Measurements from ENCODE around the gene PTBP1.

PTBP1 gene

DNA sequence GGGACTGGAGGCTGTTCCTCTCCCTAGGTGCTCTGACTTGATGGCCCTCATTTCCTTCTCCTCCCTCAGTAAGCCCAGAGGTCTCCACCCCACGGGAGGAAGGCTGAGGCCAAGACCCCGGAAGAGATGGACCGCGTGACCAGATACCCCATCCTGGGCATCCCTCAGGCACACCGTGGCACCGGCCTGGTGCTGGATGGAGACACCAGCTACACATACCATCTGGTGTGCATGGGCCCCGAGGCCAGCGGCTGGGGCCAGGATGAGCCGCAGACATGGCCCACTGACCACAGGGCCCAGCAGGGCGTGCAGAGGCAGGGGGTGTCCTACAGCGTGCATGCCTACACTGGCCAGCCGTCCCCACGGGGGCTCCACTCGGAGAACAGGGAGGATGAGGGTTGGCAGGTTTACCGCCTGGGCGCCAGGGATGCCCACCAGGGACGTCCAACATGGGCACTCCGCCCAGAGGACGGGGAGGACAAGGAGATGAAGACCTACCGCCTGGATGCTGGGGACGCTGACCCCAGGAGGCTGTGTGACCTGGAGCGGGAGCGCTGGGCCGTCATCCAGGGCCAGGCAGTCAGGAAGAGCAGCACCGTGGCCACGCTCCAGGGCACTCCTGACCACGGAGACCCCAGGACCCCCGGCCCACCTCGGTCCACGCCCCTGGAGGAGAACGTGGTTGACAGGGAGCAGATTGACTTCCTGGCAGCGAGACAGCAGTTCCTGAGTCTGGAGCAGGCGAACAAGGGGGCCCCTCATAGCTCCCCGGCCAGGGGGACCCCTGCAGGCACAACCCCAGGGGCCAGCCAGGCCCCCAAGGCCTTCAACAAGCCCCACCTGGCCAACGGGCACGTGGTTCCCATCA is 40.2 kb upstream of the PTBP1 start:
- no peak overlapping the region for H3K27ac ChIP-seq (ENCODE audit: insufficient read depth, low read length, poor library complexity, severe bottlenecking)
- DNase-seq: no peak
- no peaks in the 10 kb centered on the region for H3K4me1 ChIP-seq (ENCODE audit: control insufficient read depth, insufficient read depth, low read length, poor library complexity, severe bottlenecking)
- no peak overlapping the region for H3K4me3 ChIP-seq (ENCODE audit: insufficient read depth, low read depth, low read length, poor library complexity, severe bottlenecking)
- no peaks in the 10 kb centered on the region for H3K27me3 ChIP-seq (replicated peaks; ENCODE audit: control insufficient read depth, insufficient read depth, low read length, poor library complexity, severe bottlenecking)
- H3K9me3 ChIP-seq (ENCODE audit: control insufficient read depth, low read length): no peaks in the 10 kb centered on the region
- H3K36me3 ChIP-seq (ENCODE audit: control insufficient read depth, insufficient read depth, low read length): no peaks in the 10 kb centered on the region

DNA sequence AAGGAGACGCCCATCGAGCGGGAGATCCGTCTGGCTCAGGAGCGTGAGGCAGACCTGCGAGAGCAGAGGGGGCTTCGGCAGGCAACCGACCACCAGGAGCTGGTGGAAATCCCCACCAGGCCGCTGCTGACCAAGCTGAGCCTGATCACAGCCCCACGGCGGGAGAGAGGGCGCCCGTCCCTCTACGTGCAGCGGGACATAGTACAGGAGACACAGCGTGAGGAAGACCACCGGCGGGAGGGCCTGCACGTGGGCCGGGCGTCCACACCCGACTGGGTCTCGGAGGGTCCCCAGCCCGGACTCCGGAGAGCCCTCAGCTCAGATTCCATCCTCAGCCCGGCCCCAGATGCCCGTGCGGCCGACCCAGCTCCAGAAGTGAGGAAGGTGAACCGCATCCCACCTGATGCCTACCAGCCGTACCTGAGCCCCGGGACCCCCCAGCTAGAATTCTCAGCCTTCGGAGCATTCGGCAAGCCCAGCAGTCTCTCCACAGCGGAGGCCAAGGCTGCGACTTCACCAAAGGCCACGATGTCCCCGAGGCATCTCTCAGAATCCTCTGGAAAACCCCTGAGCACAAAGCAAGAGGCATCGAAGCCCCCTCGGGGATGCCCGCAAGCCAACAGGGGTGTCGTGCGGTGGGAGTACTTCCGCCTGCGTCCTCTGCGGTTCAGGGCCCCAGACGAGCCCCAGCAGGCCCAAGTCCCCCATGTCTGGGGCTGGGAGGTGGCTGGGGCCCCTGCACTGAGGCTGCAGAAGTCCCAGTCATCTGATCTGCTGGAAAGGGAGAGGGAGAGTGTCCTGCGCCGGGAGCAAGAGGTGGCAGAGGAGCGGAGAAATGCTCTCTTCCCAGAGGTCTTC is 39.2 kb upstream of the PTBP1 start:
- Histone ChIP-seq H3K9me3 (ENCODE audit: control insufficient read depth, low read length) (no peaks in the 10 kb centered on the region), H3K36me3 (ENCODE audit: control insufficient read depth, insufficient read depth, low read length) (no peaks in the 10 kb centered on the region), H3K4me1 (ENCODE audit: control insufficient read depth, insufficient read depth, low read length, poor library complexity, severe bottlenecking) (no peaks in the 10 kb centered on the region), H3K4me3 (ENCODE audit: insufficient read depth, low read depth, low read length, poor library complexity, severe bottlenecking) (no peak overlapping the region), H3K27me3 (replicated peaks; ENCODE audit: control insufficient read depth, insufficient read depth, low read length, poor library complexity, severe bottlenecking) (no peaks in the 10 kb centered on the region), H3K27ac (ENCODE audit: insufficient read depth, low read length, poor library complexity, severe bottlenecking) (no peak overlapping the region)
- DNase-seq: no peak

DNA sequence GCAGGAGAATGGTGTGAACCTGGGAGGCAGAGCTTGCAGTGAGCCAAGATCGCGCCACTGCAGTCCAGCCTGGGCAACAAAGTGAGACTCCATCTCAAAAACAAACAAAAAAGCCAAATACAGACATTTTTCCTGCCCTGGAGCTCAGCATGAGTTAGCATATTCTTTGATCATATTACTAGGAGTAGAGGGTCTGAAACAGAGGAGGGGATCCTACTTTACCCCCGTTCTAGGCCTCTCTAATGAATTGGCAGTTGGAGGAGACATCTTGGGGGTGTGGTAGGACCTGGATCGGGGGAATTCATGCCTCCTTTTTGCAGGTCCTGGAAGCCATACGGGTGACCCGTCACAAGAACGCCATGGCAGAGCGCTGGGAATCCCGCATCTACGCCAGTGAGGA is 34.1 kb upstream of the PTBP1 start:
- no peak for DNase-seq
- H3K27ac ChIP-seq (ENCODE audit: insufficient read depth, low read length, poor library complexity, severe bottlenecking): no peak overlapping the region
- H3K4me1 ChIP-seq (ENCODE audit: control insufficient read depth, insufficient read depth, low read length, poor library complexity, severe bottlenecking): no peaks in the 10 kb centered on the region
- no peaks in the 10 kb centered on the region for H3K36me3 ChIP-seq (ENCODE audit: control insufficient read depth, insufficient read depth, low read length)
- no peaks in the 10 kb centered on the region for H3K27me3 ChIP-seq (replicated peaks; ENCODE audit: control insufficient read depth, insufficient read depth, low read length, poor library complexity, severe bottlenecking)
- no peaks in the 10 kb centered on the region for H3K9me3 ChIP-seq (ENCODE audit: control insufficient read depth, low read length)
- H3K4me3 ChIP-seq (ENCODE audit: insufficient read depth, low read depth, low read length, poor library complexity, severe bottlenecking): no peak overlapping the region

GRCh38 chr19:763869-764268 is 33.4 kb upstream of the PTBP1 start:
- H3K36me3 ChIP-seq (ENCODE audit: control insufficient read depth, insufficient read depth, low read length): no peaks in the 10 kb centered on the region
- no peaks in the 10 kb centered on the region for H3K9me3 ChIP-seq (ENCODE audit: control insufficient read depth, low read length)
- no peak for DNase-seq
- no peaks in the 10 kb centered on the region for H3K4me1 ChIP-seq (ENCODE audit: control insufficient read depth, insufficient read depth, low read length, poor library complexity, severe bottlenecking)
- no peaks in the 10 kb centered on the region for H3K27me3 ChIP-seq (replicated peaks; ENCODE audit: control insufficient read depth, insufficient read depth, low read length, poor library complexity, severe bottlenecking)
- no peak overlapping the region for H3K27ac ChIP-seq (ENCODE audit: insufficient read depth, low read length, poor library complexity, severe bottlenecking)
- no peak overlapping the region for H3K4me3 ChIP-seq (ENCODE audit: insufficient read depth, low read depth, low read length, poor library complexity, severe bottlenecking)

GRCh38 chr19:764301-764700 is 33.0 kb upstream of the PTBP1 start:
- Histone ChIP-seq H3K36me3 (ENCODE audit: control insufficient read depth, insufficient read depth, low read length) (no peaks in the 10 kb centered on the region), H3K27me3 (replicated peaks; ENCODE audit: control insufficient read depth, insufficient read depth, low read length, poor library complexity, severe bottlenecking) (no peaks in the 10 kb centered on the region), H3K9me3 (ENCODE audit: control insufficient read depth, low read length) (no peaks in the 10 kb centered on the region), H3K27ac (ENCODE audit: insufficient read depth, low read length, poor library complexity, severe bottlenecking) (no peak overlapping the region), H3K4me3 (ENCODE audit: insufficient read depth, low read depth, low read length, poor library complexity, severe bottlenecking) (no peak overlapping the region), H3K4me1 (ENCODE audit: control insufficient read depth, insufficient read depth, low read length, poor library complexity, severe bottlenecking) (no peaks in the 10 kb centered on the region)
- no peak for DNase-seq

DNA sequence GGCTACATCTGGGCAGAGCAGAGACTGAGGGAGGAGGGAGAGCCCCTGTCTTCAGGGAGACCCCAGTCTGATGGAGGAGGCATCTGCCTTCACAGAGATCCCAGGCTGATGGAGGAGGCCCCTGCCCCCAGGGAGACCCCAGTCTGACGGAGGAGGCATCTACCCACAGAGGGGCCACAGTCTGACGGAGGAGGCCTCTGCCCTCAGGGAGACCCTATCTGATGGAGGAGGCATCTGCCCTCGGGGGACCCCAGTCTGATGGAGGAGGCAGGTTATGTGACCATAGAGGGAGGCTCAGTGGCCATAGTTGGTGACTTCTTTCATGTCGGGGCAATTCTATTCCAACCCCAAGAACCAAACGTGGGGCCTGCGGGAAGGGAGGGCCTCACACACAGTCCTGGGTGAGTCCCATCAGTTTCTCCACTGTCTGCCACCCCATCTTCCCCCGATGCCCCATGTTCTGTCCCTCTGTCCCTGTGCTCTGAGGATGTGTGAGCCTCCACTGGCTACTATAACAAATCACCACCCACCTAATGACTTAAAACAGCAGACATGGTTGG is 32.0 kb upstream of the PTBP1 start:
- no peak overlapping the region for H3K4me3 ChIP-seq (ENCODE audit: insufficient read depth, low read depth, low read length, poor library complexity, severe bottlenecking)

GRCh38 chr19:768424-768823 is 28.8 kb upstream of the PTBP1 start:
- Histone ChIP-seq H3K9me3 (ENCODE audit: control insufficient read depth, low read length) (no peaks in the 10 kb centered on the region), H3K27me3 (replicated peaks; ENCODE audit: control insufficient read depth, insufficient read depth, low read length, poor library complexity, severe bottlenecking) (no peaks in the 10 kb centered on the region), H3K27ac (ENCODE audit: insufficient read depth, low read length, poor library complexity, severe bottlenecking) (no peak overlapping the region), H3K36me3 (ENCODE audit: control insufficient read depth, insufficient read depth, low read length) (no peaks in the 10 kb centered on the region), H3K4me1 (ENCODE audit: control insufficient read depth, insufficient read depth, low read length, poor library complexity, severe bottlenecking) (no peaks in the 10 kb centered on the region), H3K4me3 (ENCODE audit: insufficient read depth, low read depth, low read length, poor library complexity, severe bottlenecking) (no peak overlapping the region)
- no peak for DNase-seq

More for the DNA sequence above, 32.0 kb upstream of the PTBP1 start:
- Histone ChIP-seq H3K27ac (ENCODE audit: insufficient read depth, low read length, poor library complexity, severe bottlenecking) (no peak overlapping the region), H3K9me3 (ENCODE audit: control insufficient read depth, low read length) (no peaks in the 10 kb centered on the region), H3K4me1 (ENCODE audit: control insufficient read depth, insufficient read depth, low read length, poor library complexity, severe bottlenecking) (no peaks in the 10 kb centered on the region), H3K27me3 (replicated peaks; ENCODE audit: control insufficient read depth, insufficient read depth, low read length, poor library complexity, severe bottlenecking) (no peaks in the 10 kb centered on the region), H3K36me3 (ENCODE audit: control insufficient read depth, insufficient read depth, low read length) (no peaks in the 10 kb centered on the region)
- no peak for DNase-seq

DNA sequence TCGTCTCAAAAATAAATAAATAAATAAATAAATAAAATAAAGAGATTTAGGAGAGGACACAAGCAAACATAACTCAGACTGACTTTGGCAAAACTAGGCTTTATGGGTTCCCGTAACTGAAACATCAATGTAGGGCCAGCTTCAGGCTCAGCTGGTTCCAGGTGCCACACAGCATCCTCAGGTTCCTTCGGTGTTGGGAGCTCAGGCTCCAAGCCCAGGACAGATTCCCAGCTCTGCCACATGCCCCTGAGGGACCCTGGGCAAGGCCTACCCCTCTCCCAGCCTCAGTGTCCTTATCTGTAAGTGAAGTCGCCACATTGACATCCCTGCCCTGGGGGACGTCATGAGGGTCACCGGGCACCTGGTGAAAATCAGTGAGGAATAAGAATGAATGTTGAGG is 27.6 kb upstream of the PTBP1 start:
- H3K36me3 ChIP-seq (ENCODE audit: control insufficient read depth, insufficient read depth, low read length): no peaks in the 10 kb centered on the region
- H3K27me3 ChIP-seq (replicated peaks; ENCODE audit: control insufficient read depth, insufficient read depth, low read length, poor library complexity, severe bottlenecking): no peaks in the 10 kb centered on the region
- H3K4me1 ChIP-seq (ENCODE audit: control insufficient read depth, insufficient read depth, low read length, poor library complexity, severe bottlenecking): no peaks in the 10 kb centered on the region
- no peak overlapping the region for H3K4me3 ChIP-seq (ENCODE audit: insufficient read depth, low read depth, low read length, poor library complexity, severe bottlenecking)
- H3K27ac ChIP-seq (ENCODE audit: insufficient read depth, low read length, poor library complexity, severe bottlenecking): no peak overlapping the region
- no peaks in the 10 kb centered on the region for H3K9me3 ChIP-seq (ENCODE audit: control insufficient read depth, low read length)
- DNase-seq: no peak

- Histone ChIP-seq H3K4me3 (ENCODE audit: insufficient read depth, low read depth, low read length, poor library complexity, severe bottlenecking) (no peak overlapping the region), H3K27me3 (replicated peaks; ENCODE audit: control insufficient read depth, insufficient read depth, low read length, poor library complexity, severe bottlenecking) (no peaks in the 10 kb centered on the region)
Observed at GRCh38 chr19:771332-771785, 25.9 kb upstream of the PTBP1 start.

GRCh38 chr19:772063-772462 is 25.2 kb upstream of the PTBP1 start:
- H3K9me3 ChIP-seq (ENCODE audit: control insufficient read depth, low read length): no peaks in the 10 kb centered on the region
- H3K27me3 ChIP-seq (replicated peaks; ENCODE audit: control insufficient read depth, insufficient read depth, low read length, poor library complexity, severe bottlenecking): no peaks in the 10 kb centered on the region
- DNase-seq: no peak
- no peak overlapping the region for H3K27ac ChIP-seq (ENCODE audit: insufficient read depth, low read length, poor library complexity, severe bottlenecking)
- H3K4me1 ChIP-seq (ENCODE audit: control insufficient read depth, insufficient read depth, low read length, poor library complexity, severe bottlenecking): no peaks in the 10 kb centered on the region
- no peak overlapping the region for H3K4me3 ChIP-seq (ENCODE audit: insufficient read depth, low read depth, low read length, poor library complexity, severe bottlenecking)
- H3K36me3 ChIP-seq (ENCODE audit: control insufficient read depth, insufficient read depth, low read length): no peaks in the 10 kb centered on the region

More at GRCh38 chr19:771332-771785, 25.9 kb upstream of the PTBP1 start:
- no peak overlapping the region for H3K27ac ChIP-seq (ENCODE audit: insufficient read depth, low read length, poor library complexity, severe bottlenecking)
- no peak for DNase-seq
- H3K36me3 ChIP-seq (ENCODE audit: control insufficient read depth, insufficient read depth, low read length): no peaks in the 10 kb centered on the region
- H3K4me1 ChIP-seq (ENCODE audit: control insufficient read depth, insufficient read depth, low read length, poor library complexity, severe bottlenecking): no peaks in the 10 kb centered on the region
- H3K9me3 ChIP-seq (ENCODE audit: control insufficient read depth, low read length): no peaks in the 10 kb centered on the region

All from effector memory CD4-positive, alpha-beta T cell (primary cell).